HepG2 (cell line): ENCODE results near the gene LRRC17. TPM values are rescaled to one million over a fixed set of nuclear protein-coding genes. Genes with fewer than 3 reads are reported as not detected.

ENCODE experiments used
- ATAC-seq: fragments of 200-7000 bp; cut with Tn5 transposase; 3 replicates; pipeline ENCODE4 v1.9.1; 2020; ENCODE audit warnings: mild to moderate bottlenecking, moderate library complexity
- BruUV-seq: library from RNA; stranded (reverse); fragments of 400-500 nt; replicated peaks from 2 replicates; lab custom pipeline; 2021; lab: Mats Ljungman, UMichigan
- CTCF ChIA-PET: fragments of 300-600 bp; formaldehyde crosslinking; extraction: SDS; loops from one replicate; lab custom pipeline; 2021; ENCODE audit warnings: low total read pairs, inconsistent platforms, low intra/inter-chr PET ratio; lab: Yijun Ruan, JAX
- POLR2A ChIA-PET: fragments of 350-600 bp; sonication (Branson Sonifier 250); formaldehyde crosslinking; loops from one replicate; lab custom pipeline; 2020; ENCODE audit warnings: antibody characterized with exemption, inconsistent platforms; lab: Yijun Ruan, JAX
- DNase-seq: peaks from one replicate; pipeline ENCODE4 v3.0.0-alpha.2; 2015; ENCODE audit warnings: low spot score
- FAIRE-seq: peaks from 3 replicates; lab custom pipeline; 2011; peaks lifted over from hg19 to GRCh38; lab: Jason Lieb, UNC
- H2AFZ ChIP-seq: one replicate; pipeline ENCODE4 v1.6.1; 2011; ENCODE audit warnings: low read length, inconsistent platforms
- H3K27ac ChIP-seq: fragments of 300-600 bp; 3 replicates; pipeline ENCODE4 v1.8.0; 2011; ENCODE audit warnings: mixed run types, mild to moderate bottlenecking, mixed read lengths, low read length, inconsistent platforms; ENCODE audit not compliant: insufficient read depth; ENCODE audit errors: extremely low read length
- H3K27me3 ChIP-seq, 2 experiments: fragments of 200-600 bp in 1 of 2; 2 replicates in 1 of 2; 3 replicates in 1 of 2; pipeline versions ENCODE4 v1.6.0 to v1.8.0; 2011; ENCODE audit warnings: low read length in 2 of 2, mild to moderate bottlenecking in 2 of 2, moderate library complexity in 2 of 2, inconsistent platforms in 1 of 2; ENCODE audit not compliant: insufficient read depth in 2 of 2, control insufficient read depth in 1 of 2
- H3K36me3 ChIP-seq, 2 experiments: fragments of 200-600 bp in 1 of 2; replicated peaks in 1 of 2; 2 replicates in 1 of 2; 3 replicates in 1 of 2; pipeline versions ENCODE4 v1.5.1 to v1.8.0; 2011; ENCODE audit warnings: low read length in 2 of 2, inconsistent platforms in 1 of 2; ENCODE audit not compliant: insufficient read depth in 2 of 2, control insufficient read depth in 1 of 2
- H3K4me1 ChIP-seq: 2 replicates; pipeline ENCODE4 v1.5.1; 2012; ENCODE audit warnings: low read length, inconsistent platforms; ENCODE audit not compliant: insufficient read depth
- H3K4me2 ChIP-seq: 2 replicates; pipeline ENCODE4 v1.6.0; 2011; ENCODE audit warnings: low read depth, low read length, inconsistent platforms
- H3K4me3 ChIP-seq, 3 experiments: fragments of 200-600 bp in 1 of 3; sonication (generic), shearing (Covaris generic) in 1 of 3; replicated peaks in 1 of 3; 2 replicates each; pipeline ENCODE4 v1.5.1; 2011 to 2016; ENCODE audit warnings: low read length in 3 of 3, inconsistent platforms in 2 of 3, low read depth in 2 of 3, mild to moderate bottlenecking in 2 of 3, control low read depth in 1 of 3, mixed read lengths in 1 of 3; ENCODE audit not compliant: insufficient read depth in 1 of 3
- H3K79me2 ChIP-seq: one replicate; pipeline ENCODE4 v1.6.1; 2011; ENCODE audit warnings: low read length, inconsistent platforms; ENCODE audit not compliant: insufficient read depth
- H3K9ac ChIP-seq: 2 replicates; pipeline ENCODE4 v1.6.0; 2011; ENCODE audit warnings: mild to moderate bottlenecking, low read depth, low read length, inconsistent platforms; ENCODE audit not compliant: insufficient read depth
- H3K9me3 ChIP-seq: 2 replicates; pipeline ENCODE4 v1.5.1; 2012; ENCODE audit warnings: mild to moderate bottlenecking, low read length
- H4K20me1 ChIP-seq: 2 replicates; pipeline ENCODE4 v1.6.0; 2011; ENCODE audit warnings: inconsistent platforms, mild to moderate bottlenecking, low read length, moderate library complexity; ENCODE audit not compliant: insufficient read depth
- FOXJ3 ChIP-seq: sonication (generic); formaldehyde crosslinking; IDR thresholded peaks from 2 replicates; pipeline ENCODE4 v1.4.0; 2020; ENCODE audit warnings: missing genetic modification reagents, mild to moderate bottlenecking, borderline replicate concordance
- KMT2B ChIP-seq: IDR thresholded peaks from 2 replicates; pipeline ENCODE4 v1.6.1; 2016; ENCODE audit warnings: missing genetic modification reagents, missing compliant biosample characterization
- LRRFIP1 ChIP-seq: sonication (generic); formaldehyde crosslinking; conservative IDR thresholded peaks from 2 replicates; pipeline ENCODE4 v1.4.0; 2020; ENCODE audit warnings: missing genetic modification reagents
- NKX3-1 ChIP-seq: sonication (generic); formaldehyde crosslinking; IDR thresholded peaks from 2 replicates; pipeline ENCODE4 v1.5.0; 2020; ENCODE audit warnings: missing genetic modification reagents
- ZNF724P ChIP-seq: sonication (generic); formaldehyde crosslinking; IDR thresholded peaks from 2 replicates; pipeline ENCODE4 v1.8.0; 2022; ENCODE audit warnings: missing genetic modification reagents, borderline replicate concordance
- in situ Hi-C: cut with HindIII; loops from 2 replicates; pipeline ENCODE4 v1.10.0; 2017; ENCODE audit warnings: low pct_unique_long_range_greater_than_20kb; ENCODE audit not compliant: extremely low pct_ligation_motif_present
- intact Hi-C: fragments of 100-400 bp; cut with micrococcal nuclease; formaldehyde crosslinking; loops from one replicate; pipeline ENCODE4 v1.10.0; 2022; ENCODE audit not compliant: unreplicated experiment
- polyA plus RNA-seq, 8 experiments: library from polyadenylated mRNA; depleted of rRNA in 3 of 8; stranded (reverse) in 7 of 8; unstranded in 1 of 8; fragments of >200 nt; fragmentation: Illumina TruSeq in 4 of 8; extraction: Trizol in 4 of 8; gene quantifications; 2 replicates each; pipeline versions ENCODE4 v1.2.1 to v1.2.3, GENCODE V29; 2011 to 2016; ENCODE audit warnings: low read depth in 4 of 8, missing spikeins in 1 of 8, mixed read lengths in 1 of 8; ENCODE audit not compliant: insufficient read depth in 1 of 8
- total RNA-seq, 5 experiments: library from RNA; depleted of rRNA; stranded (reverse); fragments of >200 nt; fragmentation: Illumina TruSeq; extraction: Trizol; gene quantifications; 2 replicates each; pipeline ENCODE4 v1.2.3, GENCODE V29; 2016; ENCODE audit warnings: low read depth in 1 of 5
- TF ChIP-seq, protein P1 (sequence below): sonication (generic); formaldehyde crosslinking; IDR thresholded peaks from 2 replicates; pipeline ENCODE4 v1.9.0; 2022; ENCODE audit warnings: missing genetic modification reagents, mild to moderate bottlenecking, borderline replicate concordance

LRRC17 gene
- total and polyA plus RNA-seq, 2 of the 13 experiments (the other 11 are each of a cell fraction or from before 2014, with no cell fraction given) = 0.20 to 0.66 TPM

- TF ChIP-seq NKX3-1 (CRISPR knock-in tag) (no peak), LRRFIP1 (CRISPR knock-in tag) (no peak), FOXJ3 (CRISPR knock-in tag) (no peak), ZNF724P (no peak)
- TF ChIP-seq, protein P1, sequence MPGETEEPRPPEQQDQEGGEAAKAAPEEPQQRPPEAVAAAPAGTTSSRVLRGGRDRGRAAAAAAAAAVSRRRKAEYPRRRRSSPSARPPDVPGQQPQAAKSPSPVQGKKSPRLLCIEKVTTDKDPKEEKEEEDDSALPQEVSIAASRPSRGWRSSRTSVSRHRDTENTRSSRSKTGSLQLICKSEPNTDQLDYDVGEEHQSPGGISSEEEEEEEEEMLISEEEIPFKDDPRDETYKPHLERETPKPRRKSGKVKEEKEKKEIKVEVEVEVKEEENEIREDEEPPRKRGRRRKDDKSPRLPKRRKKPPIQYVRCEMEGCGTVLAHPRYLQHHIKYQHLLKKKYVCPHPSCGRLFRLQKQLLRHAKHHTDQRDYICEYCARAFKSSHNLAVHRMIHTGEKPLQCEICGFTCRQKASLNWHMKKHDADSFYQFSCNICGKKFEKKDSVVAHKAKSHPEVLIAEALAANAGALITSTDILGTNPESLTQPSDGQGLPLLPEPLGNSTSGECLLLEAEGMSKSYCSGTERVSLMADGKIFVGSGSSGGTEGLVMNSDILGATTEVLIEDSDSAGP (CRISPR knock-in tag) = no peak
These were observed 17.2 kb upstream of the LRRC17 start (continued) for GRCh38 chr7:102895602-102896001.

DNA sequence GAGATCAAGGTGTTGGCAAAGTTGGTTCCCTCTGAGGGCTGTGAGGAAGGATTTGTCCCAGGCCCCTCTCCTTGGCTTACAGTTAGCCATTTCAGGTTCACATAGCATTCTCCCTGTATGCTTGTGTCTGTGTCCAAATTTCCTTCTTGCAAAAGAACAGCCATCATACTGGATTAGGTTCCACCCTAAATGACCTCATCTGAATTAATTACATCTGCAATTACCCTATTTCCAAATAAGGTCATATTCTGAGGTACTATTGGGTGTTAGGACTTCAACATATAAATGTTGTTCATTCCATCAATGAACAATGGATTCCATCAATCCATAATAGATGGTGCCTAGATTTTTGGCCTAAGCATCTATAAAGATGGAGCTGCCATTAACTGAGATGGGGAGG is 16.2 kb upstream of the LRRC17 start:
- no peak overlapping the region for H2AFZ ChIP-seq
- H3K4me2 ChIP-seq = no peak overlapping the region
- no peak for DNase-seq
- H3K9me3 ChIP-seq = no peaks in the 10 kb centered on the region
- in situ Hi-C loops = no loop called here
- H3K27ac ChIP-seq = no peak overlapping the region
- no peaks in the 10 kb centered on the region for H3K27me3 ChIP-seq
- H3K4me1 ChIP-seq = no peaks in the 10 kb centered on the region
- no TSS peak for BruUV-seq
- ChIA-PET POLR2A (no interaction called here), CTCF (no interaction called here)
- no peak overlapping the region for H3K9ac ChIP-seq
- no peaks in the 10 kb centered on the region for H3K36me3 ChIP-seq
- FAIRE-seq = no peak
- intact Hi-C loops = no loop called here
- H3K4me3 ChIP-seq = no peak overlapping the region
- no peaks in the 10 kb centered on the region for H4K20me1 ChIP-seq
- no peak for TF ChIP-seq KMT2B (CRISPR knock-in tag)
- no peaks in the 10 kb centered on the region for H3K79me2 ChIP-seq
- no peak for ATAC-seq
